Non-pigmented ciliary epithelial cell (primary cell): ENCODE results near the gene CACNG6.
"Not testable (repeated sequence)": the region's sequence is repeated elsewhere in the genome, so short reads cannot be mapped to it uniquely, and the experiment has no call there.

Experiments used
- DNase-seq: peaks from one replicate; pipeline ENCODE4 v3.0.0-alpha.2; 2010; ENCODE audit warnings: low read depth

The CACNG6 gene

DNA sequence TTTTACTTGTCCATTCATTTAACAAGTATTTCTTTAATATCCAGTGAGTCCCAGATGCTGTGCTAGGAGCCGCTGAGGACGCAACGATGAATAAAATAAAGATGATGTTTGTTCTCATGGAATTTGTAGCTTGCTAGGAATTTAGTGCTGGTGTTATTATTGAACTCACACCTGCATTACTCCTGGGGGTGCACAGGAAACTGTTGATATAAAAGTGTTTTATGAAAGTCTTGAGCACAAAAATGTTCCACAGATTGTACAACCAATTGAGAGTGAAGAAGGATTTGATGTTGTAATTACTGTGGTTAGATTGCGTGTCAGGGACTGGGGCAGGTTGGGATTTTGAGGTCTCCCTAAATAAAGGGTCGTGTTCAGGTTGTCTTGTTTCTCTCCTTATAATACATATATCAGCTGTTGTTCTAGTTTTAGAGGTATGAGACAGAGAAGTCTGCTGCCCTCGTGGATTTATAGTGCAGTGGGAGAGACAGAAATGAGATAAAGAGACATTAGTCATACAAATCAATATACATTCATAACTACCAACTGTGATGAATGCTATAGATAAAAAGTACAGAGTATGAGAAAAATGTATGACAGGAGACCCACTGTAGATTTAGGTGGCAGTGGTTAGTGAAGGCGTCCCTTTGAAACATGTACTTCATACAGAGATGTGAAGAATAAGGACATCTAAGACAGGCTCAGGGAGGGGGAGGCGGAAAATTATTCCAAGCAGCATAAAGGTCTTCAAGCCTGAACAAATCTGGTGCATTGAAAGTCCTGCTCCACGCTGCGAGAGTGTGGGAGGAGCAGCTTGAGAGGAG is 11.3 kb downstream of the CACNG6 start:
- no peak for DNase-seq

DNA sequence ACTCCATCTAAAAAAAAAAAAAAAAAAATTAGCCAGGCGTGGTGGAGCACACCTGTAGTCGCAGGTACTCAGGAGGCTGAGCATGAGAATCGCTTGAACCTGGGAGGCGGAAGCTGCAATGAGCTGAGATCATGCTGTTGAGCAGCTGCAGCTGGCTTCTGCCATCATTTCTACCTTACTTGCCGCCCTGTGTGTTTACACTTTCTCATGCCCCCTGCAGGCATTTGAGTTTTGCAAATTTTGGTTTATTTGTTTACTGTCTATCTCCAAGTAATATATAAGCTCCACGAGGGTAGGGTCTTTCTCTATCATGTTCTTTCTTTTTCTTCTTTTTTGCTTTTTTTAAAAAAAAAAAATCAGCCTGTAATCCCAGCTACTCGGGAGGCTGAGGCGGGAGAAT is 18.0 kb downstream of the CACNG6 start:
- DNase-seq: no peak

- DNase-seq: no peak
These were observed 19.0 kb downstream of the CACNG6 start for GRCh38 chr19:54010474-54010873.

DNA sequence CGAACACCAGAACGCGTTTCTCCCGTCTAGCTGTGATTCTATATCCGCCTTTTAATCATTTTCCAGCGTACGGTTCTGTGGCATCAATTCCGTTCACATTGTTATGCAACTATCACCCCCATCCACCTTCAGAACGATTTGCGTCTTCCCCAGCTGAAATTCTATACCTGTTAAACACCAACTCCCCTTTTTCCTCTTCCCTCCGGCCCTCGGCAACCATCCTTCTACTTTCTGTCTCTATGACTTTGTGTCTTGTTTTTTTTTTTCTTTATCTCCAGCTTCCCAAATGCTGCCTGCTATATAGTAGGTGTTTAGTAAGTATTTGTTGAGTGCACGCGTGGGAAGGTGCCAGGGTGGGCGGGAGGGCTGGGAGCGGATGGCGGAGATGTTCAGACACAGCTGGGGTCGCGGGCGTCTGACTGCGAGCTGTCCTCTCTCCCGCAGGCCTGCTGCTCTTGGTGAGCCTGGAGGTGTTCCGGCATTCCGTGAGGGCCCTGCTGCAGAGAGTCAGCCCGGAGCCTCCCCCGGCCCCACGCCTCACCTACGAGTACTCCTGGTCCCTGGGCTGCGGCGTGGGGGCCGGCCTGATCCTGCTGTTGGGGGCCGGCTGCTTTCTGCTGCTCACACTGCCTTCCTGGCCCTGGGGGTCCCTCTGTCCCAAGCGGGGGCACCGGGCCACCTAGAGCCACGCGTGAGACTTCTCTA is 20.2 kb downstream of the CACNG6 start:
- no peak for DNase-seq

- no peak for DNase-seq
These were observed 22.4 kb downstream of the CACNG6 start for GRCh38 chr19:54013866-54014265.

- DNase-seq: no peak
These were observed 23.6 kb downstream of the CACNG6 start for GRCh38 chr19:54014920-54015560.

GRCh38 chr19:54017261-54017660 is 25.8 kb downstream of the CACNG6 start:
- no peak for DNase-seq

DNA sequence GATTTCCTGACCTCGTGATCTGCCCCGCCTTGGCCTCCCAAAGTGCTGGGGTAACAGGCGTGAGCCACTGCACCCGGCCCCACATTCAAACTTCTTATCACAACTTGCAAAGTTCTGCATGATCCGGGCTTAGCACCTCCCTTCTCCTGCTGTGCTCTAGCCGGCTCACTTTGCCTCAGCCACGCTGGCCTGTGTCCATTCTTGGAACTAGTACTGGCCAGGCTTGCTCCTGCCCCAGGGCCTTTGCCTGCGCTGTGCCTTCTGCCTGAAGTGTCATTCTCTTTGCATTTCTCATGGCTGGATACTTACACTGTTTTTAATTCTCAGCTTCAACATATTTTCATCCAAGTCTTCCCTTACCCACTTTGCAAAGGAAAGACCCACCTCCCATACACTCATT is 29.9 kb downstream of the CACNG6 start:
- no peak for DNase-seq

DNA sequence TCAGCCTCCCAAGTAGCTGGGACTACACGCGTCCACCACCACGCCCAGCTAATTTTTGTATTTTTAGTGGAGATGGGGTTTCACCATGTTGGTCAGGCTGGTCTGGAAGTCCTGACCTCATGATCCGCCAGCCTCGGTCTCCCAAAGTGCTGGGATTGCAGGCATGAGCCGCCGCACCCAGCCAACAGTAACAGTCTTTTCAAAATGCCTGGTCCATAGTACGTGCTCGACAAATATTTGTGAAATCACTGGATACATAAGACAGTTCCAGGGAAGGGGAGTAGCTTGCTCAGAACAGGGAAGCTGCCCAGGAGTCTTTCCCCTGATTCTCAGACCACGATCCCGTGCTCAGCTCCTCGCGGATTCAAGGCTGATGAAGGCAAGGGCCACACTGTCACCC is 30.5 kb downstream of the CACNG6 start:
- DNase-seq: no peak

DNA sequence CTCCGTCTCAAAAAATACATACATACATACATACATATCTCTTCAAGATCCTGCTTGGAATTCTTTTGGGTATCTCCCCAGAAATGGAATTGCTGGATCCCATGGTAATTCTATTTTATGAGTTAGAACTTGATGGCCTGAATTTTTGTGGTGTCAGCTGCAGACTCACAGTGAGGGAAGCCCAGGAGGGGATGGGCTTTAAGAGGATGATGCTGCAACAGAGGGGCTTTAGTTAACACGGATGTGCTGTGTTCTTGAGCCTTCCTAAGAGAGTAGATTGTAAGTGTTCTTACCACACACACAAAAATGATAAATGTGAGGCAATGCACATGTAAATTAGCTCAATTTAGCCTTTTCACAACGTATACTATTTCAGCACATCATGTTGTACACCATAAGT is 31.8 kb downstream of the CACNG6 start:
- no peak for DNase-seq

DNA sequence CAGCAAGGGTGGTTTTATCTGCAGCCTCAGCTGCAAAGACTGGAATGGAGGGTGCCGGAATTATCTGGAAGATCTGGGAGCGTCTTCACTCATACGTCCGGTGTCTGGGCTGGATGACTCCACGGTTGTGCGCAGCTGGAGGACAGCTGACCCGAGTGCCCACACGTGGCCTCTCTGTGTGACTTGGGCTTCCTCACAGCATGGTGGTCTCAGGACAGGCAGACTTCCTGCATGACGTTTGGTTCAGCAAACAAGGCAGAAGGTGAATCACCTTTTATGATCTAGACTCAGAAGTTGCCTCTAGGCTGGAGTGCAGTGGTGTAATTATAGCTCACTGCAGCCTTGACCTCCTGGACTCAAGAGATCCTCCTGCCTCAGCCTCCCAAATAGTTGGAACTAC is 33.2 kb downstream of the CACNG6 start:
- DNase-seq: no peak

DNA sequence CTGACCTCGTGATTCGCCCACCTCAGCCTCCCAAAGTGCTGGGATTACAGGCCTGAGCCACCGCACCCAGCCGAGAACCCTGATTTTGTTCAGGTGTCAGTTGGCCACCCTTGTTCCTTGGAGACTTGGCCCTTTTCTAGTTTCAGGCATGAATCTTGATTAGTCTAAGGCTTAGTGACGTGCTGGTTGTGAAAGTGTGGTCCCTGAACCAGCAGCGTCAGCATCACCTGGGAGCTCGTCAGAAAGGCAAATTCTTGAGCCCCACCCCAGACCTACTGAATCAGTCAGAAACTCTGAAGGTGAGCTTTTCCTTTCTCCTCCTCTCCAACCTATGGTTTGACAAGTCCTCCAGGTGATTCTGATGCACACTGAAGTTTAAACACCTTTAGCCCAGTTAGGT is 35.2 kb downstream of the CACNG6 start:
- no peak for DNase-seq

DNA sequence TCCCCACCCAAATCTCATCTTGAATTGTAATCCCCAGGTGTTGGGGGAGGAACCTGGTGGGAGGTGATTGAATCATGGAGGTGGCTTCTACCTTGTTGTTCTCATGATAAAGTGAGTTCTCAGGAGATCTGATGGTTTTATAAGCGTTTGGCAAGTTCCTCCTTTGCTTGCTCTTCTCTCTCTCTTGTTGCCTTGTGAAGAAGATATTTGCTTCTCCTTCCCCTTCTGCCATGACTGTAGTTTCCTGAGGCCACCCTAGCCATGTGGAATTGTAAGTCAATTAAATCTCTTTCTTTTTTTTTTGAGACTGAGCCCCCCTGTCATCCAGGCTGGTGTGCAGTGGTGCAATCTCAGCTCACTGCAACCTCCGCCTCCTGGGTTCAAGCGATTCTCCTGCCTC is 37.9 kb downstream of the CACNG6 start:
- no peak for DNase-seq

- DNase-seq: peak; percentile 24
These were observed 38.6 kb downstream of the CACNG6 start for GRCh38 chr19:54029930-54030490.

- no peak for DNase-seq
These were observed 39.6 kb downstream of the CACNG6 start for GRCh38 chr19:54030895-54031586.

DNA sequence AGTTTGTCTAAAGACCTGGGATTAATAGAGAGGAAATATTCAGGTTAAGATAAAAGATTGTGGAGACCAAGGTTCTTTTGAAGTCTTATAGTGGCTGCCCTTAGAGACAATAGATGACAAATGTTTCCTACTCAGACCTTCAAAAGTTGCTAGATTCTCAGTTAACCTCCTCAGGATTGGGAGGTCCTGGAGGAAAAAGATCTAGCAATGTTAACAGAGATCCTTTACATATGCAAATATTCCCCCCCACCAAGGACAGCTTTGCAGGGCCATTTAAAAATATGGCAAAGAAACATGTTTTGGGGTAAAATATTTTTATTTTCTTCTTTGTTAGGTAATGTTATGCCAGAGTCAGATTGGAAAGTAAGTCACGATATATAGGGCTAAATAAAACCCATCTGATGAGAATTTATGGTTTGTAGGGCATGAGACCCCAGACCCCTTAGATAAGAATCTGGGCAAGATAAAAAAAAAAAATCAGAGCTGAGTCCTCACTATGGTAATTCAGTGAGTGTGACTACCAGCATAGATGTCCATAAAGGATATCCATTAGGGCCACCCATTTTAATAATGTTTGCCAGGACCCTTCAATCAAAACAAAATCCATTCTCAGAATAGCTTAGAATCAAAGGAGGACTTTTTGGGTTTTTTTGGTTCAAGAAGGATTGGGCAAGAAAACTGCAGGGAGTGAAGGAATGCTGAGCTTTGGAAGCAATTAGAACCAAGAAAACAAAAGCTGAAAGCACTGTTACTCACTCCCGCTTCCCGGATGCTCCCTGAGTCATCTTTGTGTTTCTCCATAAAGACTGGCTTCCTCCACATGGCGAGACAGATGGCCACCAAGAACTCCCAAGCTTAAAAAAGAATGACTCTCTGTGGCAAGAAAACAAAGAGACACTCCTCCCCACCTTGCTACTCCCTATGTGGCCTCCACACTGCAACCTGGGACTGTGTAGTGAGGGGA is 44.1 kb downstream of the CACNG6 start:
- DNase-seq: peak; percentile 58

DNA sequence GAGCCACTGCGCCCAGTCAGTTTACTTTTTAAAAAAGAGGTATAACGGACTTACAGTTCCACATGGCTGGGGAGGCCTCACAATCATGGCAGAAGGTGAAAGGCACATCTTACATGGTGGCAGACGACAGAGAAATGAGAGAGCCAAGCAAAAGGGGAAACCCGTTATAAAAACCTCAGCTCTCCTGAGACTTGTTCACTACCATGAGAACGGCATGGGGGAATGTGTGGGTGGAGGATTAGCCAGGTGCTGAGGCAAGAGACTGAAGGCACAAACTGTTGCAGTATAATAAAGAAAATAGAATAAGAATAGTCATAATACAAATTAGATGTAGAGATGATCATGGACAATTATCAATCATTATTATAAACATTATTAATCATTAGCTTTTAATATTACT is 45.1 kb downstream of the CACNG6 start:
- not testable (repeated sequence) for DNase-seq

DNA sequence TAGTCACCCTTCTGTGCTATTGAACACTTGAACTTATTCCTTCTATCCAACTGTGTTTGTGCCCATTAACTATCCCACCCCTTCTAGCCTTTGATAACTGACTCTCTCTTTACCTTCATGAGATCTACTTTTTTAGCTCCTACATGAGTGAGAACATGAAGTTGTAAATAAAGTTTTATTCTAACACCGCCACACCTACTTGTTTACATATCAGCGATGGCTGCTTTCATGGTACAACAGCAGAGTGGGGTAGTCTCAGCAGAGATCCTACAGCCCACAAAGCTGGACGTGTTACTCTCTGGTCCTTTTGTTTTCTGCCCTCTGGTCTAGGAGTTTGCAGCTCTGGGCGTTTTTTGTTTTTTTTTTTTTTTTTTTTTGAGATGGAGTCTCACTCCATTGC is 48.6 kb downstream of the CACNG6 start:
- DNase-seq: no peak

GRCh38 chr19:54041969-54042606 is 50.7 kb downstream of the CACNG6 start:
- DNase-seq: no peak

DNA sequence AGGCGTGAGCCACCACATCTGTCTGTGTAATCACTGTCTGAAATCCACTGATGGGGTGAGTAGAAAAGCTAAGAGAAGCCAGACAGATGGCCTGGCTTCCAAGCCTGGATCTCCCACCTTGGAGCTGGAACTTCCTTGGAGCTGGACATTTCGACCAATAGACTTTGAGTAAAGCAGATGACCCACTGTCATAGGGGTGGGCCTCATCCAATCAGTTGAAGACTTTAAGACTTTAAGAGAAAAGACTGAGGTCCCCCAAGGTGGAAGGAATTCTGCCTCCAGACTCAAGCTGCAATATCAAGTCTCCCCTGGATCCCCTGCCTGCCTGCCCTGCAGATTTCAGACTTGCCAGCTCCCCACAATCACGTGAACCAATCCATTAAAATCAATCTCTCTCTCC is 51.6 kb downstream of the CACNG6 start:
- DNase-seq: no peak

DNA sequence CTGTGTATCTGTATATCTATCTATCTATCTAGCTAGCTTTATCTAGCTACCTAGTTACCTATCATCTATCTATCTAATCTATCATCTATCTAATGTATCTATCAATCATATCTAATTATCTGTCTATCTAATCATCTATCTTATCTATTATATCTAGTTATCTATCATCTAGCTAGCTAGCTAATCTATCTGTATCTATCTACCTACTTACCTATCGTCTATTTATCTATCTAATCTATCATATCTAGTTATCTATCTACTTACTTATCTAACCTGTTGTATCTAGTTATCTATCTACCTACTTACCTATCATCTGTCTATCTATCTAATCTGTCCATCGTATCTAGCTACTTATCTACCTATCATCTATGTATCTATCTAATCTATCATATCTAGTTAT is 54.3 kb downstream of the CACNG6 start:
- no peak for DNase-seq
